ENCODE results near the gene PACRG.

PACRG gene

GRCh38 chr6:162751211-162751859, 23.6 kb downstream of the PACRG start:
- Histone ChIP-seq H3K14ac (ENCODE audit: low read length in 2 of 2) (no peak overlapping the region), H4K91ac (ENCODE audit: low read length) (no peak overlapping the region), H3K4me1 (ENCODE audit: control insufficient read depth, insufficient read depth, low read depth, low read length) (no peaks in the 10 kb centered on the region), H4K8ac (ENCODE audit: low read length) (no peak overlapping the region), H3K4me2 (ENCODE audit: low read length, poor library complexity, severe bottlenecking) (no peak overlapping the region), H3K18ac (ENCODE audit: low read depth in 1 of 2, low read length in 2 of 2) (no peak overlapping the region), H3K79me1 (replicated peaks; ENCODE audit: low read length, poor library complexity, severe bottlenecking) (no peaks in the 10 kb centered on the region), H3K9ac (ENCODE audit: low read length) (no peak overlapping the region), H2AFZ (ENCODE audit: low read depth, low read length) (no peak overlapping the region), H3K4ac (ENCODE audit: low read depth in 1 of 2, low read length in 2 of 2) (no peak overlapping the region), H2BK5ac (ENCODE audit: low read depth, low read length, poor library complexity, severe bottlenecking) (no peak overlapping the region), H3K9me3 (ENCODE audit: control insufficient read depth, low read length) (peaks cover 2% of the 10 kb centered on the region), H2BK12ac (ENCODE audit: low read length in 2 of 2) (no peak overlapping the region), H3K36me3 (ENCODE audit: control insufficient read depth in 1 of 2, insufficient read depth in 2 of 2, low read depth in 1 of 2, low read length in 2 of 2) (no peaks in the 10 kb centered on the region), H3K27me3 (ENCODE audit: control insufficient read depth in 1 of 2, insufficient read depth in 1 of 2, low read length in 2 of 2) (no peaks in the 10 kb centered on the region), H2BK15ac (ENCODE audit: low read depth, poor library complexity, severe bottlenecking) (no peak overlapping the region), H3K27ac (ENCODE audit: low read length, poor library complexity, severe bottlenecking) (no peak overlapping the region), H2BK120ac (ENCODE audit: low read depth, low read length) (no peak overlapping the region), H2AK5ac (ENCODE audit: low read length, severe bottlenecking) (no peak overlapping the region), H3K23ac (ENCODE audit: low read length in 2 of 2) (no peak overlapping the region), H3K4me3 (ENCODE audit: insufficient read depth in 1 of 2, low read depth in 1 of 2, low read length in 2 of 2) (no peak overlapping the region)
- DNase-seq, result no peak

DNA sequence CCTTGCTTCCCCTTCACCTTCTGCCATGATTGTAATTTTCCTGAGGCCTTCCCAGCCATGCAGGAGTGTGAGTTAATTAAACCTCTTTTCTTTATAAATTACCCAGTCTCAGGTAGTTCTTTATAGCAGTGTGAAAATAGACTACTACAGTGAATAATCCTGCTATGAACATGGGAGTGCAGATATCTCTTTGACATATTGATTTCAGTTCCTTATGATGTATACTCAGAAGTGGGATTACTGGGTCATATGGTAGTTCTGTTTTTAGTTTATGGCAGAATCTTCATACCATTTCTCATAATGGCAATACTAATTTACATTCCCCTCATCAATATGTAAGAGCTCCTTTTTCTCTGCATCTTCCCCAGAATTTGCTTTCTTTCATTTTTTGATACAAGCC, 26.0 kb downstream of the PACRG start:
- Histone ChIP-seq H2BK120ac (ENCODE audit: low read depth, low read length) (no peak overlapping the region), H3K27ac (ENCODE audit: low read length, poor library complexity, severe bottlenecking) (no peak overlapping the region), H2BK12ac (ENCODE audit: low read length in 2 of 2) (no peak overlapping the region), H3K4me1 (ENCODE audit: control insufficient read depth, insufficient read depth, low read depth, low read length) (no peaks in the 10 kb centered on the region), H3K9me3 (ENCODE audit: control insufficient read depth, low read length) (peaks cover 2% of the 10 kb centered on the region), H4K91ac (ENCODE audit: low read length) (no peak overlapping the region), H2BK5ac (ENCODE audit: low read depth, low read length, poor library complexity, severe bottlenecking) (no peak overlapping the region), H2AFZ (ENCODE audit: low read depth, low read length) (no peak overlapping the region), H2BK15ac (ENCODE audit: low read depth, poor library complexity, severe bottlenecking) (no peak overlapping the region), H2AK5ac (ENCODE audit: low read length, severe bottlenecking) (no peak overlapping the region), H4K8ac (ENCODE audit: low read length) (no peak overlapping the region), H3K18ac (ENCODE audit: low read depth in 1 of 2, low read length in 2 of 2) (no peak overlapping the region), H3K4me2 (ENCODE audit: low read length, poor library complexity, severe bottlenecking) (no peak overlapping the region), H3K36me3 (ENCODE audit: control insufficient read depth in 1 of 2, insufficient read depth in 2 of 2, low read depth in 1 of 2, low read length in 2 of 2) (no peaks in the 10 kb centered on the region), H3K14ac (ENCODE audit: low read length in 2 of 2) (no peak overlapping the region), H3K4ac (ENCODE audit: low read depth in 1 of 2, low read length in 2 of 2) (no peak overlapping the region), H3K79me1 (replicated peaks; ENCODE audit: low read length, poor library complexity, severe bottlenecking) (no peaks in the 10 kb centered on the region), H3K27me3 (ENCODE audit: control insufficient read depth in 1 of 2, insufficient read depth in 1 of 2, low read length in 2 of 2) (no peaks in the 10 kb centered on the region), H3K23ac (ENCODE audit: low read length in 2 of 2) (no peak overlapping the region), H3K9ac (ENCODE audit: low read length) (no peak overlapping the region), H3K4me3 (ENCODE audit: insufficient read depth in 1 of 2, low read depth in 1 of 2, low read length in 2 of 2) (no peak overlapping the region)
- no peak for DNase-seq

DNA sequence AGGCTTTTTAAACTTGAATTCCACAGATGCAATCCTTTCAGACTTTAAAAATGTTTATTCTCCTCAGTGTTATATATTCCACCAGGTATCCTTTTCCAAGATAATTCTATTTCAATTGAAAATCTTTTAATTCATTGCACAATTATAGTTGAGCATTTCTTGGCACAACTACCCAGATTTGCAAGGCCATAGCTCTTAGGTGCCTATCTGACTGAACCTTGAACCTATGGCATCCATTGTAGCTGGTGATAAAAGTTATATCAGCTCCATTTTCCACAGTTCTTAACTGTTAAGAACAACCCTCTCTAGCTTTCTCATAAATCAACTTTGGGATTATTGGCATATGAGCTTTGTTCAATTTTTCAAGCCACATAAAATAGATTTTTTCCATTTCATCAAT, 42.4 kb downstream of the PACRG start:
- no peak overlapping the region for H2AFZ ChIP-seq (ENCODE audit: low read depth, low read length)
- no peak overlapping the region for H3K18ac ChIP-seq (ENCODE audit: low read depth in 1 of 2, low read length in 2 of 2)
- no peak overlapping the region for H2BK15ac ChIP-seq (ENCODE audit: low read depth, poor library complexity, severe bottlenecking)
- H2BK120ac ChIP-seq (ENCODE audit: low read depth, low read length), result no peak overlapping the region
- no peak overlapping the region for H2BK12ac ChIP-seq (ENCODE audit: low read length in 2 of 2)
- no peaks in the 10 kb centered on the region for H3K27me3 ChIP-seq (ENCODE audit: control insufficient read depth in 1 of 2, insufficient read depth in 1 of 2, low read length in 2 of 2)
- no peak overlapping the region for H3K14ac ChIP-seq (ENCODE audit: low read length in 2 of 2)
- no peak overlapping the region for H3K4me2 ChIP-seq (ENCODE audit: low read length, poor library complexity, severe bottlenecking)
- H4K91ac ChIP-seq (ENCODE audit: low read length), result no peak overlapping the region
- H3K79me1 ChIP-seq (replicated peaks; ENCODE audit: low read length, poor library complexity, severe bottlenecking), result no peaks in the 10 kb centered on the region
- H3K4ac ChIP-seq (ENCODE audit: low read depth in 1 of 2, low read length in 2 of 2), result no peak overlapping the region
- H3K23ac ChIP-seq (ENCODE audit: low read length in 2 of 2), result no peak overlapping the region
- H2BK5ac ChIP-seq (ENCODE audit: low read depth, low read length, poor library complexity, severe bottlenecking), result no peak overlapping the region
- H4K8ac ChIP-seq (ENCODE audit: low read length), result no peak overlapping the region
- H3K36me3 ChIP-seq (ENCODE audit: control insufficient read depth in 1 of 2, insufficient read depth in 2 of 2, low read depth in 1 of 2, low read length in 2 of 2), result no peaks in the 10 kb centered on the region
- DNase-seq, result no peak
- H3K9me3 ChIP-seq (ENCODE audit: control insufficient read depth, low read length), result peaks cover 3% of the 10 kb centered on the region
- H3K27ac ChIP-seq (ENCODE audit: low read length, poor library complexity, severe bottlenecking), result no peak overlapping the region
- H3K4me1 ChIP-seq (ENCODE audit: control insufficient read depth, insufficient read depth, low read depth, low read length), result no peaks in the 10 kb centered on the region
- H2AK5ac ChIP-seq (ENCODE audit: low read length, severe bottlenecking), result no peak overlapping the region
- H3K9ac ChIP-seq (ENCODE audit: low read length), result no peak overlapping the region
- no peak overlapping the region for H3K4me3 ChIP-seq (ENCODE audit: insufficient read depth in 1 of 2, low read depth in 1 of 2, low read length in 2 of 2)

DNA sequence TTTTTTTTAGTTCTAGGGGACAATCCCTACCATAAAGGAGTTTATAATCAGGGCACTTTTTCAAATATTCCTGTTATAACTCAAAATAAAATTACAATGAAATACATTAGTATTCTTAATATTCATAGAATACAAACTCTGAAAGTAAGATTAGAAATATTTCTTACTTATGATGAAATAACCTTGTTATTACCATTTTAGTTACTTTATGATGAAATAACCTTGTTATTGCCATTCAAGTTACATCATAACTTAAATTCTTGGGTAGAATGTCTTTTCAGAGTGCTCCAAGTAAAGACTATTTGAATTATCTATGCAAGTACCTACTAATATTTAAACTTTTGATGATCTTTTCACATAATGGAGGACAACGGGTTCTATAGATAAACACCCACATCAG, 43.2 kb downstream of the PACRG start:
- H3K4ac ChIP-seq (ENCODE audit: low read depth in 1 of 2, low read length in 2 of 2), result no peak overlapping the region
- no peak overlapping the region for H4K8ac ChIP-seq (ENCODE audit: low read length)
- no peaks in the 10 kb centered on the region for H3K36me3 ChIP-seq (ENCODE audit: control insufficient read depth in 1 of 2, insufficient read depth in 2 of 2, low read depth in 1 of 2, low read length in 2 of 2)
- H3K4me3 ChIP-seq (ENCODE audit: insufficient read depth in 1 of 2, low read depth in 1 of 2, low read length in 2 of 2), result no peak overlapping the region
- H4K91ac ChIP-seq (ENCODE audit: low read length), result no peak overlapping the region
- no peak overlapping the region for H3K14ac ChIP-seq (ENCODE audit: low read length in 2 of 2)
- H2BK15ac ChIP-seq (ENCODE audit: low read depth, poor library complexity, severe bottlenecking), result no peak overlapping the region
- H2AK5ac ChIP-seq (ENCODE audit: low read length, severe bottlenecking), result no peak overlapping the region
- DNase-seq, result no peak
- no peak overlapping the region for H2BK120ac ChIP-seq (ENCODE audit: low read depth, low read length)
- H3K27ac ChIP-seq (ENCODE audit: low read length, poor library complexity, severe bottlenecking), result no peak overlapping the region
- H3K79me1 ChIP-seq (replicated peaks; ENCODE audit: low read length, poor library complexity, severe bottlenecking), result no peaks in the 10 kb centered on the region
- no peak overlapping the region for H2BK12ac ChIP-seq (ENCODE audit: low read length in 2 of 2)
- no peaks in the 10 kb centered on the region for H3K4me1 ChIP-seq (ENCODE audit: control insufficient read depth, insufficient read depth, low read depth, low read length)
- no peaks in the 10 kb centered on the region for H3K27me3 ChIP-seq (ENCODE audit: control insufficient read depth in 1 of 2, insufficient read depth in 1 of 2, low read length in 2 of 2)
- no peak overlapping the region for H3K4me2 ChIP-seq (ENCODE audit: low read length, poor library complexity, severe bottlenecking)
- peaks cover 3% of the 10 kb centered on the region for H3K9me3 ChIP-seq (ENCODE audit: control insufficient read depth, low read length)
- no peak overlapping the region for H3K9ac ChIP-seq (ENCODE audit: low read length)
- H2BK5ac ChIP-seq (ENCODE audit: low read depth, low read length, poor library complexity, severe bottlenecking), result no peak overlapping the region
- H2AFZ ChIP-seq (ENCODE audit: low read depth, low read length), result no peak overlapping the region
- H3K18ac ChIP-seq (ENCODE audit: low read depth in 1 of 2, low read length in 2 of 2), result no peak overlapping the region
- H3K23ac ChIP-seq (ENCODE audit: low read length in 2 of 2), result no peak overlapping the region
- no CpG with 5 or more reads among the region's 1 CpG for whole genome bisulfite sequencing
